CD4-positive, alpha-beta T cell treated with Interleukin-17A for 1 hour (primary cell): Measurements from ENCODE around the gene BOD1L2.

Experiments
- DNase-seq: peaks from one replicate; pipeline ENCODE4 v3.0.0-alpha.2; 2020

BOD1L2 gene

DNA sequence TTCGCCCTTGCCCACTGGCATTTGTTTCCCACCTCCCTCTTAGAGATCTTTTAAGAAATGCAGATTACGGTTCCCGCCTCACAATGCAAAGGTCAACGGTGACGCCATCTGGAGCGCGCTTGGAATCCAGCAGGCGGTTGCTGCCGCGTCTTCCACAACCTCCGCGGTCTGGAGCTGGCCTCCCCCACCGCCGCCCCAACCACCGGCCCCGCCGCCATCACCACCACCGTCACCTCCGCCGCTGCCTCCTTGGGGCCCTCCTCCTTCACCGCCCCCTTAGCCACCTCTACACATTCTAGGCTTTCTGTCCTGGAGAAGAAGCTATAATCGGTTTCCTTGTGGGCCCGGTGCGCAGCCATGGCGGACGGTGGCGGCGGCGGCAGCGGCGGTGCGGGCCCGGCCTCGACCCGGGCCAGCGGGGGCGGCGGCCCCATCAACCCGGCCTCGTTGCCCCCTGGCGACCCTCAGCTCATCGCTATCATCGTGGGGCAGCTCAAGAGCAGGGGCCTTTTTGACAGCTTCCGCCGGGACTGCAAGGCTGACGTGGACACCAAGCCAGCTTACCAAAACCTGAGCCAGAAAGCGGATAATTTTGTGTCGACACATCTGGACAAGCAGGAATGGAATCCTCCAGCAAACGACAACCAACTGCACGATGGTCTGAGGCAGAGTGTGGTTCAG, at the start of gene BOD1L2:
Gene BOD1L2 (plus strand): TSS at position 132 of the 681 bp plus-strand sequence. CDS start 226 bp downstream, at position 358.
- no peak for DNase-seq

- DNase-seq = no peak
These were observed 39.6 kb upstream of the BOD1L2 start for GRCh38 chr18:57107140-57107832.

DNA sequence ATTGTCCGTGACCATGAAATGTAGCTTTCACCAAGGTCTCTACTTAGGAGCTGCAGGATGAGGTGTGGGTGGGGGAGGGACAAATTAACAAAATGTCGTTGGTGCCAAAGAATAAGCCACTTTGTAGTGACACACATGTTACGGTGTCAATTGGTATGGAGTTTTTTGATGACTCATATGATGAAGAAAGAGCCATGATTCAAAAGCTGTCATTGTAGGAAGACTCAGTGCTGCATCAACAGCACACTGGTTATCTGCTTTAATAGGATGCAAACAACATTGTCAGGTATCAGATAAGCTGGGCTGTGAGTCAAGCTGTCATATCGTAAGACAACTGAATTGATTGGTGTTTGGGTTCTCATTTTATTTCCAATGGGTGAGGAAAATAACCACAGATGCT, 36.6 kb upstream of the BOD1L2 start:
- no peak for DNase-seq

GRCh38 chr18:57113799-57114420, 33.0 kb upstream of the BOD1L2 start:
- DNase-seq = no peak

DNA sequence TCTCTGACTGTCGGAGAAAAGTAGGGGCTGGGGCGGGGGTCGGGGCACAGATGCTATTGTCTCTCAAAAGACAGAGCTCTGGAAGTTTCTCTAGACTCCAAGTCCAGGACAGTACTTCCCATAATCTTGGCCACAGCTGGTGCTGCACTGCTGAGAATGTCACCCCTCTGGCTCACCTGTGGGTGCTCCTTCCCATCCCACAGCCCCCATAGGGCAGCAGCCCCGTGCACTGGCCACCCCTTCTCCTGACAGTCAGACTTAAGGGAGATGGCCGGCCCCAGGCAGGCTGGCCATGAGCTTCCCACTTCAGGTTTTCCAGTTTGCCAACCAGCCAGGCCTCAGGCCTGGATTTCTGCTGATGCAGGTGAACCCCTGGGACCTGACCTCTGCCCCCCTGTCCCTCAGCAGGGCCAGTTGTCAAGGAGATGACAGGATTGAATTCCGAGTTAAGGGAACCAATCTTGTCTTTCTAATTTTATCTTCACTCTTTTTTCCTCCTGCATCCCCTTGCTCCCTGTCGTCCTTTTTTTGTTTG, 30.2 kb upstream of the BOD1L2 start:
- DNase-seq = no peak

- DNase-seq = no peak
These were observed 25.3 kb upstream of the BOD1L2 start for GRCh38 chr18:57121542-57122112.

DNA sequence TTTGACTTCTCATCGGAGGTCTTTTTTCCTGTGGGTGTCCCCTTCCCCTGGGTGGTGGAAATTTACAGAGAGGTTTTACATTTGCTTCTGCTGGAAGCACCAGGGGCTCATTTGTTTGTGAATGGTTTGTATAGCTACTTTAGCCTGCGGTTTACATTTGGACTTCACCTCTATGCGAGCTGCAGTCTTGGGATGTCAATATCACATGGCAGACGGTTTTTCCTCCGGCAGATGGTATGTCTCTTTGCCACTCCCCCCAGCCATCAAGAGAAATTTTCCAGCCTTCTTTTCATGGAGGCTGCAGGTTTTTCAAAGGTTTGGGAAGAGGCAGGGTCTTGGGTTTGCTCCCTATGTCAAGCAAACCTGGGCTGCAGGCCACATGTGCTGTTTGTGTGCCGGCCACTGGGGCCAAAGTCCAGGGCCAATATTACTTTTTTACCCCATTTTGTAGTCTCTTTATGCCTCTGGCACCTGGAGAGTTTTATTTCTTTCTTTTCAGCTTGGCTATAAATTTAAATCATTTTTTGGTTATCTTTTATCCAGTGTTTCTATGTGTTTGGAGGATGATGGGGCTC, 23.9 kb upstream of the BOD1L2 start:
- no peak for DNase-seq

DNA sequence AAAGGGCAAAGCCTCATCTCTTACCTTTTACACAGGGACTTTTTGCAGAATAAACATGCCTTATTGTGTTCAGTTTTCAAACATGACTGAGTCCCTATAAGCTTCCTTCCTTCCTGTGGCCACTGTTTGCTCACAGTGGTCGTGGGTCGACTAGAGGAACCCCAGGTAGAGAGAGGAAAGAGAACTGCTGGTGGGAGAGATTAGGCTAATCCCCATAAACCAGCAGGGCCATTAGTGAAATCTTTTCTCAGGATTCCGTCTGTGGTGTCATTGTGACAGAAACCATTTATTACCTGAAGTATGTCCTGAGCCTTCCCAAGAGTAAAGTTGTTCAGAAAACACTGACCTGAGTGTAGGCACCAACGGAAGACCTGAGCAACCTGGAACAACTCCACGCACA, 21.3 kb upstream of the BOD1L2 start:
- DNase-seq = no peak

DNA sequence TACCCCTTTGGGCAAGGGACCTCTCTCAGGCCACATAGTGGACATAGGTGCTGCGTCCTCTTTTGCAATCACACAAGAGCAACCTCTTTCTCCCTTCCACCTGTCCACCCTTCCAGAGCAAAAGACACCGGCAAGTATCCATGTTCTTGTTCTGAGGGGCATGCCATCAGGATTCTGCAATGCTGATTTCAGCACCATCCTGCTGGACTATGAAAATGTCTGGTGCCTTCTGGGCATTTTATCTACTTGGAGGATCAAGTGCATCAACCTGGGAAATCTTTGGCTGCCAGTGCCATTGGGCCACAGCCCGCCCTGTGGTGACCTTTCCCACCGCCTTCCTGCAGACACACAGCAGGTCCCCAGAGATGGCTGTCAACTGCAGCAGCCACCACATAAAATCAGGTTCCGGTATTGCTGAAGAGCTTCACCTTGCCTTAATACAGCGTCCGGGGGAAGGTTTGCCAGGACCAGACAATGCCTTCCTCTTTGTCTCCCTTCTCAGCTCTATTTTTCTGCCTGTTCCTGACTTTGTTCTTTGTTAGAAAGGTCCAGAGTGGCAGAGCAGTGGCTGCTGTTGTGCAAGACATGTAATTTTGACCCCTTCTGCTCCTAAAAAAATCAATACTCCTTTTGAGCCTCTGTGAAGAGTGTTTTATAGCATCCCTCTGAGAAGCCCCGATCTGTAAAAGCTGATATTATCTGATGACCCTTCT, 18.5 kb upstream of the BOD1L2 start:
- no peak for DNase-seq

- DNase-seq = no peak
These were observed 15.8 kb upstream of the BOD1L2 start for GRCh38 chr18:57131101-57131500.

- DNase-seq = no peak
These were observed 15.1 kb upstream of the BOD1L2 start for GRCh38 chr18:57131782-57132181.

GRCh38 chr18:57134618-57135135, 12.2 kb upstream of the BOD1L2 start:
- DNase-seq = no peak

GRCh38 chr18:57135699-57136098, 11.2 kb upstream of the BOD1L2 start:
- no peak for DNase-seq

- no peak for DNase-seq
These were observed 9.0 kb upstream of the BOD1L2 start for GRCh38 chr18:57137847-57138246.

- no peak for DNase-seq
These were observed 5.4 kb upstream of the BOD1L2 start for GRCh38 chr18:57141208-57142129.

- no peak for DNase-seq
These were observed 4.6 kb upstream of the BOD1L2 start for GRCh38 chr18:57142324-57142723.

DNA sequence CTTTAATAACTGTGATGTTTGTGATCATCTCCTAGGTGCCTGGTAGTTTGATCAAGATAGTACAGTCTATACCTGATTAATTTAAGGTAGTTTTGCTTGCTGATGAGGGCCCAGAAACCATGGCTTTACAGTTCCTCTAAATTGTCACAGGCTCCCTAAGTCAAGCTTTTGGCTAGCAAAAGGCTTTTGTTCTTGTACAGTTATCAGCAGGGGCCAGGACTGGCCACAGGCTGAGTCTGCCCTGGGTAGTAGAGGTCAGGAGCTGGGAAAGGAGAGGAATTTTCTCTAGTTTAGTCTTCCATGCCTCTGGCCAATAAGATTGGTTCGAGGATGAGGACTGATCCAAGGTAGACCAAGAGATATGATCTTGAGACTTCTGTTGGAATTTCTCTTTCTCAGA, 3.6 kb upstream of the BOD1L2 start:
- DNase-seq = no peak

- DNase-seq = no peak
These were observed 1.4 kb downstream of the BOD1L2 start for GRCh38 chr18:57148263-57148662.

- no peak for DNase-seq
These were observed 2.2 kb downstream of the BOD1L2 start for GRCh38 chr18:57149051-57149450.

DNA sequence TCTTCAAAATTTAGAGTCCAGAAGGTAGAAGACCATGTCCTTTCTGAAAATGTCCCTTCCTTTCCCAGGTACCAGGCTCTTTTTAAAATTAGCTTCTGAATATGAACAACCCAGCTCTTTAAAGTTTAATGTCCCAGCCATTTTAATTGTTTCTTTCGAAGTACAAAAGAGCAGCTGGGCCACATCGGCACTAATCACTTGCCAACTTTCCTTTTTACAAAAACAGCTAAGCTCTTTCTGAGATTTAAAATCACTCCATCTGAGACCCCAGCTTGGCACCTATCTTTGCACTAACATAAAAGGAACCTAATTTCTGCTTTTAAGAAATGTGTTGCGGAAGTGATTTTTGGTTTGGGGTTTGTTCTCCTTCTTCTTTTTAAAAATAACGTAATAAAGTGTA, 2.6 kb downstream of the BOD1L2 start:
- no peak for DNase-seq

GRCh38 chr18:57150081-57150480, 3.2 kb downstream of the BOD1L2 start:
- DNase-seq = no peak
